ENCODE data around the gene IQGAP1. TPM values are rescaled to one million over a fixed set of nuclear protein-coding genes. Genes with fewer than 3 reads are reported as not detected.

IQGAP1 gene
- total RNA-seq, 1 experiment from 2014 or later, result 264 TPM

GRCh38 chr15:90547540-90547939 is 159.5 kb downstream of the IQGAP1 start:
- intact Hi-C loops (cut with micrococcal nuclease), result no loop called here
- no peak overlapping the region for H3K4me3 Mint-ChIP-seq (ENCODE audit: unreplicated experiment)
- ChIA-PET POLR2A (interaction anchor here (0.8 kb wide), 1 partner anchor 17 kb away, joined by 3 read pairs; no protein-coding TSS in a partner anchor), CTCF (no interaction called here)
- no TSS peak for BruUV-seq (replicated peaks)
- no peak for DNase-seq (ENCODE audit: unreplicated experiment)
- no peak overlapping the region for H3K27ac Mint-ChIP-seq (ENCODE audit: low read depth, unreplicated experiment)
- TF ChIP-seq CTCF (IDR thresholded peaks at IDR 0.05; ENCODE audit: unreplicated experiment), result no peak
- H3K9me3 Mint-ChIP-seq (ENCODE audit: unreplicated experiment), result no peaks in the 10 kb centered on the region
- H3K4me1 Mint-ChIP-seq (ENCODE audit: insufficient read depth, unreplicated experiment), result peaks cover 11% of the 10 kb centered on the region
- peaks cover 21% of the 10 kb centered on the region for H3K36me3 Mint-ChIP-seq (ENCODE audit: insufficient read depth, unreplicated experiment)
- no peaks in the 10 kb centered on the region for H3K27me3 Mint-ChIP-seq (ENCODE audit: insufficient read depth, unreplicated experiment)

- H3K27me3 Mint-ChIP-seq (ENCODE audit: insufficient read depth, unreplicated experiment), result no peaks in the 10 kb centered on the region
- H3K4me1 Mint-ChIP-seq (ENCODE audit: insufficient read depth, unreplicated experiment), result peaks cover 24% of the 10 kb centered on the region
- BruUV-seq (replicated peaks), result no TSS peak
- H3K36me3 Mint-ChIP-seq (ENCODE audit: insufficient read depth, unreplicated experiment), result peaks cover 14% of the 10 kb centered on the region
- intact Hi-C loops (cut with micrococcal nuclease), result no loop called here
- H3K4me3 Mint-ChIP-seq (ENCODE audit: unreplicated experiment), result no peak overlapping the region
- no peaks in the 10 kb centered on the region for H3K9me3 Mint-ChIP-seq (ENCODE audit: unreplicated experiment)
- CTCF ChIA-PET, result interaction anchor here (0.5 kb wide), 1 partner anchor 791 kb away, joined by 3 read pairs; no protein-coding TSS in a partner anchor
- DNase-seq (ENCODE audit: unreplicated experiment), result peak; percentile 33
- POLR2A ChIA-PET, result interaction anchor here (0.8 to 0.9 kb wide), 2 partner anchors 11 kb away, joined by 3 read pairs; no protein-coding TSS in a partner anchor
- TF ChIP-seq CTCF (IDR thresholded peaks at IDR 0.05; ENCODE audit: unreplicated experiment), result no peak
- no peak overlapping the region for H3K27ac Mint-ChIP-seq (ENCODE audit: low read depth, unreplicated experiment)
These were observed 162.9 kb downstream of the IQGAP1 start for GRCh38 chr15:90550919-90551318.

Other genes starting within 250 kb of the IQGAP1 start
- gene SEMA4B, start 186.9 kb upstream of the IQGAP1 start, total RNA-seq (2022), result 38.6 and 46.4 TPM in 2 replicates
- 45.6 and 50.5 TPM in 2 replicates for gene CIB1, start 154.3 kb upstream of the IQGAP1 start, total RNA-seq (2022)
- gene GDPGP1, start 154.0 kb upstream of the IQGAP1 start, total RNA-seq (2022), result 3.4 and 6.6 TPM in 2 replicates
- gene TTLL13, start 138.7 kb upstream of the IQGAP1 start, total RNA-seq (2022), result 0.47 TPM in 1 of 2 replicates, not detected in the other
- 70.5 and 77.0 TPM in 2 replicates for gene NGRN, start 122.6 kb upstream of the IQGAP1 start, total RNA-seq (2022)
- 2.6 and 4.8 TPM in 2 replicates for gene ZNF774, start 36.0 kb upstream of the IQGAP1 start, total RNA-seq (2022)
- 22.6 and 25.9 TPM in 2 replicates for gene CRTC3, start 141.7 kb downstream of the IQGAP1 start, total RNA-seq (2022)

Measured in MCF 10A (cell line).